ENCODE data around the gene FRRS1L.

- no peak for TF ChIP-seq CTCF (IDR thresholded peaks at IDR 0.05)
- no peak for TF ChIP-seq POLR2A (IDR thresholded peaks at IDR 0.05)
Measured at GRCh38 chr9:109129470-109130197, 37.4 kb downstream of the FRRS1L start.

Data from lower leg skin (tissue), 3 donors.